Stimulated activated CD8-positive, alpha-beta memory T cell treated with anti-CD3 and anti-CD28 coated beads, Interleukin-15, amount 100 ng/mL, for 1 hour (primary cell): ENCODE measurements around the gene MAS1.
"Not testable (repeated sequence)": the region's sequence is repeated elsewhere in the genome, so short reads cannot be mapped to it uniquely, and the experiment has no call there.

Experiments
- DNase-seq: peaks from one replicate; pipeline ENCODE4 v3.0.0-alpha.2; 2020; ENCODE audit warnings: low read depth

Gene MAS1

GRCh38 chr6:159890792-159891191, at the start of gene MAS1:
Gene MAS1 (plus strand): TSS chr6:159890988. CDS start chr6:159906956, 15,968 bp downstream.
- no peak for DNase-seq

- DNase-seq, result no peak
Measured at GRCh38 chr6:159842035-159842434, 48.8 kb upstream of the MAS1 start.

GRCh38 chr6:159844737-159845645, 45.8 kb upstream of the MAS1 start:
- no peak for DNase-seq

- DNase-seq, result not testable (repeated sequence)
Measured at GRCh38 chr6:159848552-159848951, 42.2 kb upstream of the MAS1 start.

GRCh38 chr6:159849851-159850250, 40.9 kb upstream of the MAS1 start:
- DNase-seq, result not testable (repeated sequence)

GRCh38 chr6:159852877-159853276, 37.9 kb upstream of the MAS1 start:
- DNase-seq, result no peak

GRCh38 chr6:159853754-159854153, 37.0 kb upstream of the MAS1 start:
- no peak for DNase-seq

GRCh38 chr6:159854959-159855358, 35.8 kb upstream of the MAS1 start:
- no peak for DNase-seq

GRCh38 chr6:159858259-159858658, 32.5 kb upstream of the MAS1 start:
- no peak for DNase-seq

GRCh38 chr6:159860482-159860881, 30.3 kb upstream of the MAS1 start:
- DNase-seq, result no peak

GRCh38 chr6:159862103-159862502, 28.7 kb upstream of the MAS1 start:
- no peak for DNase-seq

GRCh38 chr6:159863341-159863740, 27.4 kb upstream of the MAS1 start:
- DNase-seq, result not testable (repeated sequence)

- DNase-seq, result no peak
Measured at GRCh38 chr6:159865226-159865920, 25.4 kb upstream of the MAS1 start.

GRCh38 chr6:159866286-159867247, 24.2 kb upstream of the MAS1 start:
- DNase-seq, result no peak

GRCh38 chr6:159871241-159871640, 19.5 kb upstream of the MAS1 start:
- DNase-seq, result no peak

- no peak for DNase-seq
Measured at GRCh38 chr6:159871906-159872305, 18.9 kb upstream of the MAS1 start.

- no peak for DNase-seq
Measured at GRCh38 chr6:159874435-159874834, 16.4 kb upstream of the MAS1 start.

- no peak for DNase-seq
Measured at GRCh38 chr6:159875194-159875593, 15.6 kb upstream of the MAS1 start.

- no peak for DNase-seq
Measured at GRCh38 chr6:159876242-159876641, 14.5 kb upstream of the MAS1 start.

GRCh38 chr6:159877256-159877808, 13.5 kb upstream of the MAS1 start:
- DNase-seq, result no peak

GRCh38 chr6:159878341-159878740, 12.4 kb upstream of the MAS1 start:
- DNase-seq, result no peak

GRCh38 chr6:159879856-159880255, 10.9 kb upstream of the MAS1 start:
- no peak for DNase-seq
